Naive thymus-derived CD8-positive, alpha-beta T cell (primary cell): ENCODE results near the gene CDH23. TPM values are rescaled to one million over a fixed set of nuclear protein-coding genes. Genes with fewer than 3 reads are reported as not detected.
A peak's percentile ranks its signal among the peaks of the same experiment; 100 is the strongest.

Source experiments
- ATAC-seq, 2 donors: fragments of 150-1000 bp; cut with Tn5 transposase in 1 of 2; sonication (Bioruptor Pico), chemical (Tn5 transposase) in 1 of 2; 1 replicate in 1 of 2; 2 replicates in 1 of 2; pipeline ENCODE4 v1.10.0; 2021; ENCODE audit warnings: mild to moderate bottlenecking in 2 of 2, moderate library complexity in 2 of 2
- POLR2A ChIA-PET: fragments of 350-600 bp; sonication (Branson Sonifier 250); formaldehyde crosslinking; loops from one replicate; lab custom pipeline; 2021; ENCODE audit warnings: antibody characterized with exemption; lab: Charles Lee
- DNase-seq, 10 donors: peaks; one replicate each; pipeline versions ENCODE4 v3.0.0 to v3.0.0-alpha.2; 2020 to 2022
- H3K27ac Mint-ChIP-seq, 10 donors: one replicate each; pipeline ENCODE4 v1.8.0; 2020 to 2022; ENCODE audit warnings: mild to moderate bottlenecking in 10 of 10, mixed read lengths in 10 of 10, moderate library complexity in 4 of 10, inconsistent platforms in 1 of 10
- H3K27me3 Mint-ChIP-seq, 5 donors: one replicate each; pipeline ENCODE4 v1.8.0; 2021 to 2022; ENCODE audit warnings: mixed read lengths in 5 of 5
- H3K36me3 Mint-ChIP-seq, 3 donors: one replicate each; pipeline ENCODE4 v1.8.0; 2020 to 2022; ENCODE audit warnings: mixed read lengths in 3 of 3, mild to moderate bottlenecking in 2 of 3, inconsistent platforms in 1 of 3
- H3K4me1 Mint-ChIP-seq, 4 donors: one replicate each; pipeline ENCODE4 v1.8.0; 2021 to 2022; ENCODE audit warnings: mixed read lengths in 4 of 4
- H3K4me3 Mint-ChIP-seq, 10 donors: one replicate each; pipeline ENCODE4 v1.8.0; 2020 to 2022; ENCODE audit warnings: mild to moderate bottlenecking in 10 of 10, mixed read lengths in 10 of 10, moderate library complexity in 6 of 10, inconsistent platforms in 1 of 10
- H3K9me3 Mint-ChIP-seq, 9 donors: one replicate each; pipeline ENCODE4 v1.8.0; 2020 to 2022; ENCODE audit warnings: mixed read lengths in 9 of 9, mild to moderate bottlenecking in 3 of 9, inconsistent platforms in 1 of 9, moderate library complexity in 1 of 9
- polyA plus RNA-seq, 3 donors: library from polyadenylated mRNA; unstranded; fragments of 300-500 nt; fragmentation: Illumina TruSeq; gene quantifications; one replicate each; pipeline ENCODE4 v1.2.3, GENCODE V29; 2021
- total RNA-seq, 8 experiments: library from RNA in 2 of 8; stranded (reverse) in 2 of 8; gene quantifications; one replicate each; pipeline ENCODE4 v1.2.3 and lab custom pipeline; 2021 to 2026

CDH23 gene
- total and polyA plus RNA-seq, 5 experiments from 2014 or later, result 0.82 to 10.2 (median 3.8) TPM

DNA sequence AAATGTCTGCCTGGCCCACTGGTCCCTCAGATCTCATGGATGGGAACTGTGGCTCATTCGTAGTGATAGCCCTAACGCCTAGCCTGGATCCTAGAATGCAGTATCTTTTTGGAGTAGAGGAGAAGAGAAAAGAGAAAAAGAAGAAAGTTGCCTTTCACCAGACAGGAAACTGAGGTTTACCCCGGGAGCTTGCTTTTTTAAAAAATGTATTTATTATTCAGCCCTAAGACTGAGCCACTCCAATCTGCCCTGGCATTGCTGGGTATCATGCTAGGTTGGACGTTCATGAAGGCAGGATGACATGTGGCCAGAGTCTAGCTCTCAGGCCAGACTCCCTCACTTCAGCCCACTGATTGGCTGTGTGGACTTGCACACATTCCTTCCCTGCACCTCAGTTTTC, 344.3 kb downstream of the CDH23 start:
- no peaks in the 10 kb centered on the region for H3K9me3 Mint-ChIP-seq
- peak overlapping the region; percentile 62 to 92 (median 80) for H3K4me3 Mint-ChIP-seq
- peak in 1 of 10 donors; percentile 37 for DNase-seq
- no peak for ATAC-seq
- H3K4me1 Mint-ChIP-seq, result peaks cover 69 to 100% (median 100%) of the 10 kb centered on the region in 4 donors
- H3K27ac Mint-ChIP-seq, result peak overlapping the region; percentile 91 to 100 (median 97)
- no peaks in the 10 kb centered on the region for H3K36me3 Mint-ChIP-seq
- no peaks in the 10 kb centered on the region for H3K27me3 Mint-ChIP-seq
- POLR2A ChIA-PET, result interaction anchor here (1.4 to 41.4 kb wide), 6 partner anchors 3 to 44 kb away, joined by 5 to 1679 read pairs (median 446); partner anchors contain the start of genes C10orf105 and VSIR

DNA sequence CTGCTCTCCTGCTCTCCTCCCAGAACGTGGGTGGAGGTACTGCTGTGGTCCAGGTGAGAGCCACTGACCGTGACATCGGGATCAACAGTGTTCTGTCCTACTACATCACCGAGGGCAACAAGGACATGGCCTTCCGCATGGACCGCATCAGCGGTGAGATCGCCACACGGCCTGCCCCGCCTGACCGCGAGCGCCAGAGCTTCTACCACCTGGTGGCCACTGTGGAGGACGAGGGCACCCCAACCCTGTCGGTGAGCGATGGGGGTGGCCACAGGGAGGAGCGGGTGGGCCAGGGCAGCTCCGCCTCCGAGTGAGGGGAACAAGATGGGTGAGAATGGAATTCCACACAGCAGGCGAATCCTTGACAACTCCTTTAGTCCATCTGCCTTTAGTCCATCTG, 345.0 kb downstream of the CDH23 start:
- H3K36me3 Mint-ChIP-seq, result no peaks in the 10 kb centered on the region
- peak overlapping the region; percentile 62 to 92 (median 83) for H3K4me3 Mint-ChIP-seq
- H3K27me3 Mint-ChIP-seq, result no peaks in the 10 kb centered on the region
- DNase-seq, result no peak
- H3K27ac Mint-ChIP-seq, result peak overlapping the region; percentile 91 to 100 (median 97)
- H3K9me3 Mint-ChIP-seq, result no peaks in the 10 kb centered on the region
- POLR2A ChIA-PET, result interaction anchor here (1.2 to 41.4 kb wide), 9 partner anchors 2 to 47 kb away, joined by 3 to 1679 read pairs (median 6); partner anchors contain the start of genes C10orf105 and VSIR
- ATAC-seq, result no peak
- H3K4me1 Mint-ChIP-seq, result peaks cover 64 to 100% (median 100%) of the 10 kb centered on the region in 4 donors

DNA sequence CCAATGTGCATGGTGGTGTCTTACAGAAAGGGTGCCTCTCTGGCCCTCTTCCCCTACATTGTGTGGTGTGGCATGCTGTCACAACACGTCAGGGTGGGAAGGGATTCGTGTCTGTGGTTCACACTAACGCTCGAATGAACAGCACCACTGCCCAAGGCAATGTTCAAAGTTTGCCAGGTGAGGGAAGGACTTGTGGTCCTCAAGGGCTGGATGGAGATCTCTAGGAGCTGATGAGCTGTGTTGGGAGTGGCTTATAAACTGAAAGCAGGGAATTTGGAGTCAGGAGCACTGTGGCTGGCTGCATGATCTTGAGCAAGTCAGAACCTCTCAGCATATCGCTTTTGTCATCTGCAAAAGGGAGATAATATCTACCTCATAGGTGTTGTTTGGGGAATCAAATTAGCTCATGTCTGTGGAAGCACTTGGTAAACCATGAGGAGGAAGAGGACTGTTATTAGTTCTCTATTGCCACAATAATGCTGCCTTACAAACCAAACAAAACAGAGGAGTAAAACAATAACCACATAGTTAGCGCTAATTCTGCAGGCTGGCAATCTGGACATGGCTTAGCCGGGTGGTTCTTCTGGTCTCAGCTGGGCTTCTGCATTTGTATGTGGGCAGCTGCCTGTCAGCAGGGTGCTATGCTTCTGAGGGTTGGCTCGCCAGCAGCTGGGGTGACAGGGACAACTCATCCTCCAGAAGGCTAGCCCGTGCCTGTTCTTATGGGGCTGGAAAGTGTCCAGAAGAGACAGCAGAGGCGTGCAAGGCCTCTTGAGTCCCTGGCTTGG, 345.8 kb downstream of the CDH23 start:
- Mint-ChIP-seq H3K27me3 (no peaks in the 10 kb centered on the region), H3K9me3 (no peaks in the 10 kb centered on the region), H3K4me1 (peaks cover 67 to 100% (median 100%) of the 10 kb centered on the region in 4 donors), H3K27ac (peak overlapping the region; percentile 91 to 100 (median 97)), H3K36me3 (no peaks in the 10 kb centered on the region), H3K4me3 (peak overlapping the region; percentile 59 to 92 (median 80))
- peak in 3 of 10 donors; percentile 29 to 54 (median 50) for DNase-seq
- POLR2A ChIA-PET, result interaction anchor here (0.6 to 41.4 kb wide), 9 partner anchors 1 to 412 kb away, joined by 3 to 1679 read pairs (median 7); partner anchors contain the start of genes C10orf105 and VSIR
- ATAC-seq, result peak; percentile 43 to 74

DNA sequence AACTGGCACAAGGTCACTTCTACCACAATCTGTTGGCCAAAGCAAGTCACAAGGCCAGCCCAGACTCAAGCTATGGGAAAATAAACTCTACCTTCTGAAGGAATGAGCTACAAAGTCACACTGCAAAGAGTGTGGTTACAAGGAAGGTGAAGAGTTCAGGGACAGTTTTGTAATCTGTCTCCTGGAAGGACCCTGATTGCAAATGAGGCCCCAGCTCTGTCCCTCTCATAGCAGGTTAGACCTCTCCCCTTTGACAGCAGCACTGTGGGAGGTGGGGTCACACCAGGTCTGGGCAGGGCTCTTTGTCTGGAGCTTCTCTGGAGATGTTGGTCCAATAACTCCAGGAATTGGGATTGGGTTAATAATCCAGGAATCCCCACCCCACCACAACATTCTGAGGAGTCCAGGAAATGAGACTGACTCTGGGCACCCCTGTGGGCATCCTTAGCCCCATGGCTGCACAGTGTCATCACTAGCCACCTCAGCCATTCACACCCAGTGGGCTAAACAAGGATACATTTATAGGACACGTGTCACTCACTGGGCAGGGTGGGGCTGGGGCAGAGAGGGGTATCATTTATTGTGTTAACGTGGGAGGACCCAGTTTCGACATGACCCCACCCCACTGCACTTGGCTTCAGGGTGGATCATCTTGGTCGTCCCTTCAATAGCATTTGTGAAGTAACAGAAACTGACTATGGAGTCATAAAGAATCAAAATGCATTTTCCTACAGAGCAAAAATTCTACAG, 346.5 kb downstream of the CDH23 start:
- Mint-ChIP-seq H3K27me3 (no peaks in the 10 kb centered on the region), H3K9me3 (no peaks in the 10 kb centered on the region), H3K4me1 (peaks cover 63 to 100% (median 100%) of the 10 kb centered on the region in 4 donors), H3K27ac (peak overlapping the region; percentile 91 to 100 (median 97)), H3K36me3 (no peaks in the 10 kb centered on the region), H3K4me3 (peak overlapping the region; percentile 59 to 92 (median 80))
- no peak for DNase-seq
- POLR2A ChIA-PET, result interaction anchor here (0.6 to 41.4 kb wide), 7 partner anchors 1 to 411 kb away, joined by 3 to 1679 read pairs (median 28); partner anchors contain the start of genes C10orf105 and VSIR
- no peak for ATAC-seq

DNA sequence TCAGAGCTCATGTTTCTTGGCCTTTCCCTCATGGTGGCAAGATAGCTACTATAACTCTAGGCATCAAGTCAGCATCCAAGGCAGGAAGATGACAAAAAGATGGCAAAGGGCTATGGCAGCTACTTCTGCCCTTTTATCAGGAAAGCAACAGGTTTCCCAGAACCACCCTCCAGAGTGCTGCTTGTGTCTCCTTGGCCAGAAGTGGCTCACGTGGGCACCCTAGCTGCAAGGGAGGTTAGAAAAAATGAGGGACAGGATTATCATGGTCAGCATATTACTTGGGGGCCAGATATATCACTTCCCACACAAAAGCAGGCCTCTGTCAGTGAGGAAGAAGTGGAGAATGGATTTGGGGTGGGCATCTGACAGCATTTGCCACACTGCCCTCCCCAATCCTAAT, 347.1 kb downstream of the CDH23 start:
- H3K27me3 Mint-ChIP-seq, result no peaks in the 10 kb centered on the region
- no peak for ATAC-seq

DNA sequence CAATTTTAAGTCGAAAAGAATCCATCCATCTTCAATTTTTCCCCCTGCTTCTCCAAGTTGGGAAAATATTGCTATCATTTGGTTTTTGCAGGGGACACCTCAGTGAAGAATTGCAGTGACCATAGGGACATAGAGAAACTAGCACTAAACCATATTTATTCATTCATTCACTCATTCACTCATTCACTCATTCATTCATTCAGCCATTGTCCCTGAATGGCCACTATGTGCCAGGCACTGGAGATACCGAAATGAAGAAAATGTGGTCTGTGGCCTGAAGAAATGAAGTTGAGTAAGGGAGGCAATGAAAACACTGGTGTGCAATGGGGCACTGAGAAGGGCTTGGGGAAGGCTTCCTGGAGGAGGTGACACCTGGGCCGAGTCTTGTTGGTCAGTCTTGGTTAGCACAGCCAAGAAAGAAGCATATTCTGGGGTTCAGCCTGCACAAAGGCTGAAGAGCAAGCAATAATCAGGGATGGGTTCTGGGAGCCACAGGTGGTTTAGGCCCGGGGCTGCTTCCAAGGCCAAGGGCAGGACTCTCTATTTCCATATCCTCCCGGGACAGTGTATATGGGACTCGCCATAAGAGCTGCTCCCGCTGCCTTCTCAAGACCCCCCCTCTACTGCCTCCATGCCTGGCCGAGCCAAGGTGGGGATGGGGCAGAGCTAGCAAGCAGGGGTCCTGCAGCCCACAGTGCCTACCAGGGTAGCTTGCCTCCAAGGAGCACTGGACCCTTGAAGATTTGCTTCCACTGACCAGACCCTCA, 348.4 kb downstream of the CDH23 start:
- ATAC-seq, result no peak
- Mint-ChIP-seq H3K27me3 (no peaks in the 10 kb centered on the region), H3K36me3 (peaks cover 0 to 3% (median 0%) of the 10 kb centered on the region in 3 donors), H3K9me3 (no peaks in the 10 kb centered on the region), H3K4me1 (peaks cover 64 to 100% (median 100%) of the 10 kb centered on the region in 4 donors), H3K27ac (peak overlapping the region; percentile 95 to 100 (median 98)), H3K4me3 (peak overlapping the region in 8 of 10 donors; percentile 26 to 95 (median 70))
- POLR2A ChIA-PET, result interaction anchor here (2.3 to 41.4 kb wide), 5 partner anchors 14 to 48 kb away, joined by 9 to 1679 read pairs (median 71); partner anchors contain the start of genes C10orf105 and VSIR
- DNase-seq, result no peak

More for the DNA sequence above, 347.1 kb downstream of the CDH23 start:
- Mint-ChIP-seq H3K27ac (peak overlapping the region; percentile 69 to 100 (median 97)), H3K4me1 (peaks cover 65 to 100% (median 100%) of the 10 kb centered on the region in 4 donors), H3K9me3 (no peaks in the 10 kb centered on the region), H3K4me3 (peak overlapping the region in 9 of 10 donors; percentile 18 to 90 (median 76)), H3K36me3 (no peaks in the 10 kb centered on the region)
- POLR2A ChIA-PET, result interaction anchor here (4.5 to 41.4 kb wide), 4 partner anchors 0 to 31 kb away, joined by 28 to 1679 read pairs (median 863); partner anchors contain the start of genes C10orf105 and VSIR
- no peak for DNase-seq

DNA sequence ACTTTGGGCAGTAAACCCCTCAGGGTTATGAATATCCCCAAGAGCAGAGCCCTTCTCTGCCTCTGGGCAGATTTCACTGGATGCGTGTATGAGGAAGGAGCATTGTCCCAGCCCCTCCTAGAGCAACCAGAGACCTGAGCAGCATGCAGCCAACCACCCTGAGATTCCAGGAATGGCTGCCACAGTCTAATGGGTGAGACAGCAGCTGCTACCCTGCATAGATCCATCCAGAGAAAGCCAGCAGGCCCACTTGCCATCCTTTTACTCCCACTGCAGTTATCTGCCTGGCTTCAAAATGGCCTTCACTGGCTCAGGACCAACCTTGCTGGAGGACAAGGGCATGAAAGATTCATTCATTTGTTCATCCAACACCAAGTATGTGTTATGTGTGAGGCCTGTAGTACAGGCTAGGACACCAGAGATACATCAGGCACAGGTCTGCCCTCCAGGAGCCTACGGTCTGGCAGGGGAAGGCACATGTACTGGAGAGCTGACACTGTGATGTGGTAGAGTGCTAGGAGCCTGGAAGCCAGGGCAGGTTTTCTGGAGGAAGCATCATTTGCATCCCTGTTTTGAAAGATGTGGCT, 349.0 kb downstream of the CDH23 start:
- Mint-ChIP-seq H3K9me3 (no peaks in the 10 kb centered on the region), H3K4me1 (peaks cover 63 to 100% (median 100%) of the 10 kb centered on the region in 4 donors), H3K27ac (peak overlapping the region; percentile 95 to 100 (median 98)), H3K4me3 (peak overlapping the region; percentile 29 to 95 (median 68)), H3K27me3 (no peaks in the 10 kb centered on the region), H3K36me3 (peaks cover 0 to 8% (median 7%) of the 10 kb centered on the region in 3 donors)
- ATAC-seq (no peak), DNase-seq (no peak)
- POLR2A ChIA-PET, result interaction anchor here (1.7 to 41.4 kb wide), 8 partner anchors 14 to 105 kb away, joined by 5 to 1679 read pairs (median 20); partner anchors contain the start of genes C10orf105, PSAP and VSIR

DNA sequence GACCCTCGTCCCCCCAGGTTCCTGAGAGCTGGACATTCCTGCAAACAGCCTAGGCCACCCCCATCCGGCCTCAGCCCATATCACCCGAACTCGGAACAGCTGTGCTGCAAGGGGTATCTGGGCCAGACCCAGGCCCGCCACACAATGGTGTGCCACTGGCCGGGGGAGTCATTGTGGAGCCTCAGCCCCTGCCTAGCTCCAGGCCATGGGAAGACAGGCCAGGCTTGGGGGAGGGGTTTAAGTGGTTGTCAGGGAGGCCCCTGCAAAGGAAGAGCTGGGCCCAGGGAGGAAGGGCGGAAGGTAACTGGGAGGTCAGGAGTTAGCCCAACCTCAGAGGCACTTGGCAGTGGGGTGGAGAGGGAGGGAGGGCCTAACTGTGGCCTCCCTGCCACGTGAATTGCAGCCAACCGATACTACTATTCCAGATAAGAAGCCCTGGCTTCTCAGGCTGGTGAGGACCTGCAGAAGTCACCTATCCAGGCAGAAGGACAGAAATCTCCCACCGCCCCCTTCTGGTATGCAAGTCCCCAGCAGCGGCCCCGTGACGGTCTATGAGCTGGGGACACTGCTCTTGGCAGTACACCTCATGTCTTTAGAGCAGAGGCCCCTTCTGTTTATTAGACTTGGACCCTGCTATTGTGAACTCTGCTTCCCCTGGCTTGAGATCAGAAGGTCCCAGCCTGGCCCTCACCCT, 349.8 kb downstream of the CDH23 start:
- no peak for DNase-seq
- H3K4me3 Mint-ChIP-seq, result peak overlapping the region; percentile 43 to 95 (median 70)
- H3K27ac Mint-ChIP-seq, result peak overlapping the region; percentile 95 to 100 (median 98)
- H3K9me3 Mint-ChIP-seq, result no peaks in the 10 kb centered on the region
- H3K27me3 Mint-ChIP-seq, result no peaks in the 10 kb centered on the region
- H3K36me3 Mint-ChIP-seq, result peaks cover 0 to 11% (median 8%) of the 10 kb centered on the region in 3 donors
- POLR2A ChIA-PET, result interaction anchor here (1.5 to 41.4 kb wide), 9 partner anchors 15 to 104 kb away, joined by 3 to 1679 read pairs (median 9); partner anchors contain the start of genes C10orf105, PSAP and VSIR
- H3K4me1 Mint-ChIP-seq, result peaks cover 58 to 100% (median 98%) of the 10 kb centered on the region in 4 donors
- ATAC-seq, result no peak

DNA sequence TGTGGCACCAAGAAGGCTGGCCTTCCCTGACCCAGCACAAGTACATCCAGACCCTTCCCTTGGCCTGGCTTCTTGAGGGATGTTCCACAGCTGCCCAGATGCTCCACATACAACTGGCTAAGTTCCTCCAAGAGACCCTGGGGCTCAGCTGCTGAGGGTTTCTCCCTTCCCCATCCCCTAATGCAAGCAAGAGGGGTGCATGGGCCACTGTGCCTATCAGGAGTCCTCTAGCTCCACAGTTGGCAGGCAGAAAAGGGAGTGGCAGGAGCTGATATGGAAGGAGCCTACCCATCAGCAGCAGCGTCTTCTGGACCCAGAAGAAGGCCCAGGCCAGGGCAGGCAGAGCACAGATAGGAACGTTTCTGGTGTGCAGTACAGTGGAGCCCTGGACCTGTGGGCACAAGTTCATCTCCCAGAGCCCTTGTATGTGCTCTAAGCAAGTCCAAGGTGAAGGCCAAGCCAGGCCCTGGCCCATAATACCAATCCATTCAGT, 350.4 kb downstream of the CDH23 start:
- Mint-ChIP-seq H3K9me3 (no peaks in the 10 kb centered on the region), H3K4me3 (peak overlapping the region; percentile 33 to 95 (median 70)), H3K27me3 (no peaks in the 10 kb centered on the region), H3K4me1 (peaks cover 58 to 100% (median 98%) of the 10 kb centered on the region in 4 donors), H3K27ac (peak overlapping the region; percentile 95 to 100 (median 98)), H3K36me3 (peaks cover 0 to 16% (median 11%) of the 10 kb centered on the region in 3 donors)
- POLR2A ChIA-PET, result interaction anchor here (1.5 to 41.4 kb wide), 9 partner anchors 16 to 104 kb away, joined by 3 to 1679 read pairs (median 9); partner anchors contain the start of genes C10orf105, PSAP and VSIR
- DNase-seq (no peak), ATAC-seq (no peak)
